Central memory CD4-positive, alpha-beta T cell (primary cell): ENCODE results near the gene BHLHE40.
"Not testable (repeated sequence)": the region's sequence is repeated elsewhere in the genome, so short reads cannot be mapped to it uniquely, and the experiment has no call there.

Experiments used
- DNase-seq: peaks from one replicate; pipeline ENCODE4 v3.0.0; 2022
- total RNA-seq, 3 experiments: gene quantifications; one replicate each; lab custom pipeline; 2026; lab: John Stamatoyannopoulos, UW

The BHLHE40 gene
- total RNA-seq = 45.7 to 138 (median 105) reads per million in 3 experiments

DNA sequence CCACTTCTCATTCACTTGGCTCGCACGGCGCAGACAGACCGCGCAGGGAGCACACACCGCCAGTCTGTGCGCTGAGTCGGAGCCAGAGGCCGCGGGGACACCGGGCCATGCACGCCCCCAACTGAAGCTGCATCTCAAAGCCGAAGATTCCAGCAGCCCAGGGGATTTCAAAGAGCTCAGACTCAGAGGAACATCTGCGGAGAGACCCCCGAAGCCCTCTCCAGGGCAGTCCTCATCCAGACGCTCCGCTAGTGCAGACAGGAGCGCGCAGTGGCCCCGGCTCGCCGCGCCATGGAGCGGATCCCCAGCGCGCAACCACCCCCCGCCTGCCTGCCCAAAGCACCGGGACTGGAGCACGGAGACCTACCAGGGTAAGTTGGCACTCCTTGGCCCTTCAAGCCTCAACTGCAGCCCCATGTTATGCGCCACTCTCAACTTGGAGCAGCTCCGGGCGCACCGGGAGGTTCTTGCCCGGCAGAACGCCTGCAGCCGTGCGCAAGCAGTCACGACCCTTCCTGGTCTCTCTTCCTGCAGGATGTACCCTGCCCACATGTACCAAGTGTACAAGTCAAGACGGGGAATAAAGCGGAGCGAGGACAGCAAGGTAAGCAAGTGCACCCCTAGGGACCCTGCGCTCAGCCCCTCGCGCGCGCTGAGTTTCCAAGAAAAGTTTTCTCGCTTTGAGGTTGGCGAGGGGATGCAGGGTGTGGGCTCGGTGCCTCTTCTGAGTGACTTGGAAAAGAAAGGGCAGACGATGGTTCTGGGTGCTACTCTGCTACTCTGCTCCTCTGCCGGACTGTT is at the start of gene BHLHE40:
Gene BHLHE40, plus strand, starts transcription at position 10 of the 801 bp plus-strand sequence. Its CDS starts 282 bp downstream, at position 292.
- DNase-seq = no peak

DNA sequence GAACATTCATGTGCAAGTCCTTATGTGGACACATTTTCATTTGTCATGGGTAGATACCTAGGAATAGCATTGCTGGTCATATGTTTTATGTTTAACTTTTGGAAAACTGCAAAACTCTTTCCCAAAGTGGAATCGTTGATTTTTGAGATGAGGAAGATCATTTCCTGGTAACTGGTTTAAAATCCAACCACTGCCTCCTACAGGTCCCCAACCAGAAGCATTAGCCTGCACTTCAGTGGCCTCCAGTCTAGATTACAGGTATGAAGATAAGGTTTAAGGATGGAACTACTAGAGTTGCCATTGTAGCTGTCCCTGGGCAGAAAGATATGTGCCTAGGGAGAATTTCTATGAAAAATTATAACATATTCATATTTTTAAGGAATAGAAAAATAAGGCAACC is 48.7 kb upstream of the BHLHE40 start:
- DNase-seq = no peak

DNA sequence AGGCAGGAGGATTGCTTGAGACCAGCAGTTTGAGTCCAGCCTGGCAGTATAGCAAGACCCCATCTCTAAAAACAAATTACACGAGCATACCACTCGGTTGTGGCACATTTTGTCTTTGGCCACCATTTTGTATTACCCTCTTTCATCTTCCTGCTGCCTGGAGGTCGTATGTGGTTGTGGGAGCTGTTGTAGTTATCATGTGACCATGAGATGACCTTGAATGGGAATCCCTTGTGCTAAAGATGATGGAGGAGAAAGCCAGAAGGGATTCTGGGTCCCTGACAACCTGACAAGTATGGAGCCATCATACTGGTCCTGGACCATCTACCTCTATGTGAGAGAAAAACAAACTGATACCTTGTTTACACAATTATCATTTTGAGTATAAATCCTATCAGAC is 45.2 kb upstream of the BHLHE40 start:
- DNase-seq = no peak

DNA sequence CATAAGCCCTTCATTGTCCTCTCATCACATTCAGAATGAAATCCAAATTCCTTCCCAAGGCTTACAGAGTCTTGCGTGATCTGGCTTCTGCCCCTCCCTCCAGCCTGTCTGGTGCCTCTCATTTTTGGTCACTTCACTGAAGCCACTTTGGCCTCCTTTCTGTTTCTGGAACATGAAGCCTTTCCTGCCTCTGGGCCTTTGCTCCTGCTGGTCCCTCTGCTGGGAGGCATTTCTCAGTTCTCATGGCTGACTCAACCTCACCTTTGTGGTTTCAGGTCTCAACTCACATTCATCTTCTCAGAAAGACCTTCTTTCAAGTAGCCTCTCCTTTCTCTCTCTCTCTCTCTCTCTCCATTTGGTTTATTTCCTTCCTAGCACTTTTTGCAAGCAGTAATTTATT is 43.9 kb upstream of the BHLHE40 start:
- DNase-seq = no peak

DNA sequence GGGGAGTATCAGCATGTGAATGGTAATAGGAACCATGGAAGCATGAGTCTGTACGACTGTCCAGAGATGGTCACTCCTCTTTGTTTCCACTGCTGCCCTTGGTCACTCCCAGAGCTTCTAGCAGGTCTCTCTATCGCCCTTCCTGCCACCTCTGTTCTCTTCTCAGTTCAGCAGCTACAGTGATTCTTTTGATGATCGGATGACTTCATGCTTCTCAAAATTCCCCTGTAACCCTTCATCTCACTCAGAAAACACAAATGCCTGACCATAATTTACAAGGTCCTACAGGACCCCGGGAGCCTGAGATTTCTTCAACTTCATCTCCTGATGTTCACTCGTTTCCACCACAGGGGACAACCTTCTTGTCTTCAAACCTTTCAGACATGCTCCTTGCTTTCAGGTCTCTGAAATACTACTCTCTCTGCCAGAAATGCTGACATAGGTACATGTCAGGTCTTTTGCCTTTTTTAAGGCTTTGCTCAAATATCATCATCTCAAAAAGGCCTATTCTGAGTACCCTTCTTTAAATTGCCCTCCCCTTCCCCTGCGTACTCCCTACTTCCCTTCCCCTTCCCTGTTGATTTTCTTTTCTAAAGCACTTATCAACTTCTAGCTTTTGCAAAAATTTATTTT is 42.1 kb upstream of the BHLHE40 start:
- DNase-seq = no peak

DNA sequence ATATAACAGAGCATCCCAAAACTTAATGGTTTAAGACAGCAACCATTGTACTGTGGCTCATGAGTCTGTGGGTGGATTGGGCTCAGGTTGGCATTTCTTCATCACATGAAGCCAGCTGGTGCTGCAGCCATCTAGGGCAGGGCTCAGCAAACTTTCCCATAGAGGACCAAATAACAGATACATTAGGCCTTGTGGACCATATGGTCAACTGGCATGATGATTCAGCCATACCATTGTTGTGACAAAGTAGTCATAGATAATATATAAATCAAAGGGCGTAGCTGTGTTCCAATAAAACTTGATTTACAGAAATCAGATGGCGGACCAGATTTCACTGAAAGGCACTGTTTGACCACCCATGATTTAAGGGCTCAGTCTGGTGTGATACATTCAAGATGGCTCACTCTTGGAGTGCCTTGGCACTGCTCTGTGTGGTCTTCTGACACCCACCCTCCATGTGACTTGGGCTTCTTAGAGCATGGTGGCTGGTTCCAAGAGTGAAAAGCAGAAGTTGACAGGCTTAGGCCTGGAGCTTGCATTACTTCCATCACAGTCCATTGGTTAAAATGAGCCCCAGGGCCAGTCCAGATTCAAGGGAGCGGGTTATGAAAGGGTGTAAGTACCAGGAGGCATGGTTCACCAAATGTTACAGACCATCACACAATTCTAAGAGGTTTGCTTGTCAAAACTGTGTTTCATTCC is 40.8 kb upstream of the BHLHE40 start:
- no peak for DNase-seq

DNA sequence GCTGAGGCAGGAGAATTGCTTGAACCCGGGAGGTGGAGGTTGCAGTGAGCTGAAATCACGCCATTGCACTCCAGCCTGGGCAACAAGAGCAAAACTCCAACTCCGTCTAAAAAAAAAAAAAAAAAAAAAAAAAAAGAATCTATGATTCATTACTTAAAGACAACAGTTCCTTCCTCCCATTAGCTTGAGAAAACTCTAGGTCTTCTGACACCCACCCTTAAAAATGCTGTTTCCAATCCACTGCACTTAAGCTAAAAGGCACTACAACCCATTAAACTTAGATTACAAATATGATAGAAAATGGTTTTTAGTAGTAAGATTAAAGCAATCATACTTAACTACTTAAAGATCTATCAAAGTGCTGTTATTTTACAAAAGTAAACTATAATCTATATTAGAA is 40.0 kb upstream of the BHLHE40 start:
- no peak for DNase-seq

DNA sequence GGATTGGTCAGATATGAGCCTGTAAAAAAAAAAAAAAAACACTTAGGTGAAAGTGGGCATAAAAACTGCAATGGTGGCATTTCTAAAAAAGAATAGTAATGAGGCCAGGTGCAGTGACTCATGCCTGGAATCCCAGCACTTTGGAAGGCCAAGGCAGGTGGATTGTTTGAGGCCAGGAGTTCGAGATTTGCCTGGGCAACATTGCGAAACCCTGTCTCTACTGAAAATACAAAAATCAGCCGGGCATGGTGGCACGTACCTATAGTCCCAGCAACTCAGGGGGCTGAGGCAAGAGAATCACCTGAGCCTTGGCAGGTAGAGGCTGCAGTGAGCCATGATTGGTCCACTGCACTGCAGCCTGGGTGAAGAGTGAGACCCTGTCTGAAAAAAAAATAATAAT is 38.3 kb upstream of the BHLHE40 start:
- DNase-seq = no peak

DNA sequence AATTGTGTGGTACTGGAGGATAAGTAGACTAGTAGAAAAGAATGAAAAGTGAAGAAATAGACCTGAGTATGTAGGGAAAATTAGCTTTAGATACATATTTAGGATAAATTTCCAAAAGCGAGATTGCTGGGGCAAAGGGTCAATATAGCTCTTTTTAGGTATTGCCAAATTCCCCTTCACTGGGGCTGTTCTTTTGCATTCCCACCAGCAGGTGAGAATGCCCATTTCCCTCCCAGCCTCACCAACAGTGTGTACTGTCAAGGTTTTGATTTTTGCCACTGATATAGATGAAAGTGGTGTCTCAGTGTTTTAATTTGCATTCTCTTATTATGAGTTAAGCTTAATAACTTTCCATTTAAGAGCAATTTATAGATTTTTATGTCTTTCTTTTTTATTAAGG is 35.7 kb upstream of the BHLHE40 start:
- DNase-seq = no peak

DNA sequence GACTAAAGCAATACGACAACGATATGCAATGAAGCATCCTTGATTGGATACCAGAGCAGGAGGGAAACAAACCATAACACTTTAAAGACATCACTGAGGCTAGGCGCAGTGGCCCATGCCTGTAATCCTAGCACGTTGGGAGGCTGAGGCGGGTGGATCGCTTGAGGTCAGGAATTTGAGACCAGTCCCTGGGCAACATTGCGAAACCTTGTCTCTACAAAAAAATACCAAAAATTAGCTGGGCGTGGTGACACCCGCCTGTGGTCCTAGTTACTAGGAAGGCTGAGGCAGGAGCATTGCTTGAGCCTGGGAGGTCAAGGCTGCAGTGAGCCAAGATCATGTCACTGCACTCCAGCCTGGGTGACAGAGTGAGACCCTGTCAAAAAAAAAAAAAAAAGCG is 33.9 kb upstream of the BHLHE40 start:
- DNase-seq = no peak

DNA sequence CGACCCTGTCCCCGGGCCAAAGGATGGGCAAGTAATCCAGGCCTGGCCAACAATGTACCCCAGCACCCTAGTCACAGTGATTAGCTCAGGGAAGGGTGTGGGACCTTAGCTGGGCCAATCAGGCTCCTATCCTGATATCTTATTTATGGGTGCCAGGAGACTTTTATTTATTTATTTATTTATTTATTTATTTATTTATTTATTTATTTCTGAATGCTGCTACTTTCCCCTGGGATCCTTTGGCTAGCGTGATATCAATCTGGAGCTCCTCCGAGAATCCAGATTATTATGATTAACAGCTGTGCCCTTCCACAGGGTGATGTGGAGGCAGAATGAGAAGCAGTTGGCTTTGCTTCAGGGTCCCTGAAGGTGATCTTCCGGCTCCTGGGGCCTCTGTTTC is 32.2 kb upstream of the BHLHE40 start:
- DNase-seq = no peak

DNA sequence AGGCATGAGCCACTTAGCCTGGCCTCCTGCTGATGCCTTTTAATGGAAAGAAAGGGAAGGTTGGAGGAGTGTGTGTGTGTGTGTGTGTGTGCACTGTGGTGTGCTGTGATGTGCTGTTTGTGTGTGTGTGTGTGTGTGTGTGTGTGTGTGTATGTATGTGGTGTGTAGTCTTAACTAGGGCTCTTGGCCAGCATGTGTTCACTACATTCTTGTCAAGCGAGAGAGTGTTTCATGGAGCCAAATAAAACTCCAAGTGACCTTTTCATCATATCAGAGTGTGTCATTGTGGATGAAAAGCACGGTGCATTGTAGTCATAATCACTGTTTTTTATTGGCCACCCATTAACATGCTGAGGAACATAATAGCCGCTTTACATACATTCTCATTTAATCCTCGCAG is 30.8 kb upstream of the BHLHE40 start:
- no peak for DNase-seq

DNA sequence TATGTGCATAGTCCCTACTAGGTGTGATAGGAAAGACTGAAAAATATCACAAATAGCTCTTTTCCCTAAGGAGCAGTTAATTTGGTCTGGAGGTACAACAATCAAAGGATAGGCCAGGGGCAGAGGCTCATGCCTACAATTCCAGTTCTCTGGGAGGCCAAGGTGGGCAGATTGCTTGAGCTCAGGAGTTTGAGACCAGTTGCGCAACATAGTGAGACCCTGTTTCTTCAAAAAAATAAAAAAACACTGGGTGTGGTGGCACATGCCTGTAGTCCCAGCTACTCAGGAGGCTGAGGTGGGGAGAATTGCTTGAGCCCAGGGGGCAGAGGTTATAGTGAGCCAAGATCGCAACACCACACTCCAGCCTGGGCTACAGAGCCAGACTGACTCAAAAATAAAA is 30.2 kb upstream of the BHLHE40 start:
- no peak for DNase-seq

DNA sequence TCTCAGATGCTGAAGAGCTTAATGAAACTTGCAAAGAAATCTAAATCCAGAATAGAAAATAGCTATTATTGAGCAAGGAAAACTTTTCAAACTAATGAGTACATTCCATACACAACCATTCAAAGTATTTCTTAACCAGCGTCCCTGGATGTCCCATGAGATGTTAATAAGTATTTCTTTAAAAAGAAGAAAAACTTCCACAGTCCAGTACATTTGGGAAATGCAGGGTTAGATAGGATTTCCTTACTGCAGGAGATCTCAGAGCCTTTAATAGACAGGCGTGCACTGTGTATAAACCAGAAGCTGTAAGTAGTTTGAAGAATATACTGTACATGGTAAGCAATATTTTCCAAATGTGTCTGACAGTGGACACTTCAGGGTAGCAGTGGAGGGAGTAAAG is 29.6 kb upstream of the BHLHE40 start:
- no peak for DNase-seq

DNA sequence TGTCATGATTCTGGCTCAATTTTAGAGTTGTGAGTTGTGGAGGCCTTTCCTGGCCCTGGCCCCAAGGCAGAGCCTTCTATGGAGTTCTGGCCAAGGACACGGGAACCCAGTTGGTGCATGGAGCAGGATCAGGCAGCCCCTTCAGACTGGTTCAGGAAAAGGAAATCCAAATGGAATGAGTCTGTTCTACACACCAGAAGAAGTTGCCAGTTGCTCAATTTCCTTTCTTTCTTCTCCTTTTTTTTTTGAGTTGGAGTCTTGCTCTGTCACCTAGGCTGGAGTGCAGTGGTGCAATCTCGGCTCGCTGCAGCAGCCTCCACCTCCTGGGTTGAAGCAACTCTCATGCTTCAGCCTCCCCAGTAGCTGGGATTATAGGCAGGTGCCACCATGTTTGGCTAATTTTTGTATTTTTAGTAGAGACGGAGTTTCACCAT is 28.9 kb upstream of the BHLHE40 start:
- DNase-seq = no peak

DNA sequence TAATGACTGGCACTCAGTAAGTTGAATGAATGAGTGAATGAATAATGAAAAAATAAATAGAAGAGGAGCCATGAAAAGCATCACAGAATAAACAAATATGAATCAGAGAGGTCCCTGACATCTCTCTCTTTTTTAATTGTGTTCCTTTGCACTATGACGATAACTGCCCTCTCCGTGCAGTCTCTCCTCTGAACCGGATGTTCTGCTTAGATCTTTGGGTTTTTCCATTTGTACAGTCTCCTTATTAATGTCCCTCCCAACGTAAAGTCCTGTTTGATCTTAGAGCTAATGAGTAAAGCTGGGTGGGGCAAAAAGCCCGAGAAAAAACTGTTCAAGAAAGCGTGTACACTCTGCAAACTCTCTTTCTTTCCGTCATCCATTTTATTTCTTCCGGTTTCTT is 28.3 kb upstream of the BHLHE40 start:
- no peak for DNase-seq

DNA sequence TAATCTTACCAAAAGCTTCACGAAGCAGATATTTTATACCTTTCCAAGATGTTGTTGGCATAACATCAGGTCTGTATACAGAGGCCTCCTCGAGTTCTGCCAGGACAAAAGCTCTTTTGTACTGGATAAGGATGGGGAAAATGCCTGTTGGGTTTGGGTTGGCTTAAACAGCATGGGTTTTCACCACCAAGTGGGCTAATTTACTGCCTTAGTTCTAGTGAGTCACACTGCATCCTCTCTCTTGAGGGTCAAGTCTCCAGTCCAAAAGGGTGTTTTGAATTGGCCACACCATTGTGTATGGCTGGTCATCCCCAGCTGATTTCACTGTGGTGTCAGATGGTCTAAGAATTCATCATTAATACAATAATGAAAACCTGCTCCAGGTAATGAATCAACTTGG is 26.1 kb upstream of the BHLHE40 start:
- DNase-seq = no peak

DNA sequence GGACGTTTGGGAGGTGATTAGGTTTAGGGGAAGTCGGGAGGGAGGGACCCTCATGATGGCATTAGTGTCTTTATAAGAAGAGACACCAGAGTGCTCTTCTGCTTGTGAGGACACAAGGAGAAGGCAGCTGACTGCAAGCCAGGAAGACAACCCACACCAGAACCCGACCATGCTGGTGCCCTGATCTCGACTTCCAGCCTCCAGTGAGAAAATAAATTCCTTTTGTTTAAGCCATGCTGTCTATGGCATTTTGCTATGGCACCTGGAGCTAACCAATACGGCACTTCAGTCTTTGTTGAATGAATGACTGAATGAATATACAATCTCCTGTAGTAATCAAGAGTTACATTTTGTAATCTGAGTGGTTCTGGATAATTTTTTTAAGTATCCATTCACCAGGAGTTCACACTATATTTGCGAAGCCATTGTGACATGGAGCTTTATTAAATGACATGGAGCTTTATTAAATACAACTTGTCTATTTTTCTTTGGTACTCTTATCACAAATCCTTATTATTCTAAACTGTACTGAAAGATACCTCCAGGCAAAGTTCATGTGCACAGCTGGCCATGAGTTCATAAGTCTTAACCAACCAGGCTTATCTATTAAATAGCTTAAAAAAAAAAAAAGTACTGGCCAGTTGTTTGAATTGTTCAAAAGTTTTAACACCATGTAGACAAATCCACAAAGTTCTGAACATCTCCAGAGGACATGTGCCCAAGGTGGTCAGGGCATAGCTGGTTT is 24.8 kb upstream of the BHLHE40 start:
- DNase-seq = no peak

DNA sequence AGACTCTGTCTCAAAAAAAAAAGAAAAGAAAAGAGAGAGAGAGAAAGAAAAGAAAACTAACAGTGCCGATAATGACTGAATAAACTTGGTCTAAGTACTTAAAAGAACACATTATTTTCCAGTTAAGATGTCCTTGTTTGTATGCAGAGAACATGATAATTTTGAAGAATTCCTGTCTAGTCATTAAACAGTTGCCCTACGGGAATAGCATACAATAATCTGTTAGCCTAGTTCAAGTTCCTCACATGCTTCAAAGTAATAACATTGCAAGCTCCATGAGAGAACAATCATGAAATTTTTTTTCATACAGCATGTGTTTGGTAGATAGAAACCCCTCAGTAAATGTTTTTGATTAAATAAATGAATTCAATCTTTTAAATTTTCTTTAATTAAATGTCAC is 23.1 kb upstream of the BHLHE40 start:
- no peak for DNase-seq

DNA sequence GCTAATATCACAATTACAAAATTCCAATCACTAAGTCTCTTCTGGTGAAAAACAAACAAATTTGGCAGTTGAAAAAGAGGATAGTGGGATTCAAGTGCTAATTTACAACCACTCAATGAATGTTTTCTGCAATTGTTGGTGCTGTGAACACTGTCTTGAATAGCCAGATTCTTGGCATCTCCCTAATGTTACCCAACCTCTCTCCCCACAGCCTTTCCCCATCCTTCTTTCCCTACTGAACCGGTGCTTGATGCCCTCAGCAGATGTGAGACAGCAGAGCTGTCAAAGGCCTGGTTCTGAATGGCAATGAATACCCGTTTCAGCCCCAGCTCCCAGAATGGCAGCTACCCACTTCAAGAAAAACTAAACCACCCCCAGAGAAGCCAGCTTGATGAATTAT is 22.5 kb upstream of the BHLHE40 start:
- DNase-seq = no peak

DNA sequence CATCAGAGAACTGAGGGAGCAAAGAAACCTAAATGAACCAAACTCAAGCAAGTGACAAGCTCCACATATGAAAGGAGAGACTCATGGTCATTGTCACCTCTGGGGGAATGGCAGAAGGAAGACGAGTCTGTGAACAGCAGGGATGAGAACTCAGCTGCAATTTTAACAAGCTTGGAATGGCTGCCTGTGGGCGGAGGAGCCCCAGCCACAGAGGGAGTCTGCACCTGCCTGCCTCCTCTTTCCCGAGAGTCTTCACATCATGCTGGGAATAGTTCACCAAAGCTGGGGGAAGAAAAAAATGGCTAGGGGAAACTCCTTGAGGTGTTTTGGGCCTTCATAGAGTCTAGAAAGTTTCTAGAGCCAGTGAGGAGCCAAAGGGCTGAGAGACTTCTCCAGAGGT is 21.3 kb upstream of the BHLHE40 start:
- DNase-seq = no peak

DNA sequence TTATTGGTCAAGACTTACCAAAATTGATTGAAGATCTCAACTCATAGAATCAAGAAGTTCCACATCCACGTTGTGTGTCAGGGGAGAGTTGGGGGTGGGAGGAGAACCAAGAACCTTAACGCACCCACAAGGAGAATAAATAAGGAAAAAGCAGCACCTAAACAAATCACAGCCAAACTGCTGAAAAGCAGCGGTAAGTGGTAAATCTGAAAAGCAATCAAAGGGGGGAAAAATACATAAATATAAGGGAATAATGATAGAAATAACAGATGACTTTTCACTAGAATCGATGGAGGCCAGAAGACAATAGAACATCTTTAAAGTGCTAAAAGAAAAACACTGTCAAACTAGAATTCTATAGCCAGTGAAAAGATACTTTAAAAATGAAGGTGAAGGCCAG is 20.1 kb upstream of the BHLHE40 start:
- no peak for DNase-seq

DNA sequence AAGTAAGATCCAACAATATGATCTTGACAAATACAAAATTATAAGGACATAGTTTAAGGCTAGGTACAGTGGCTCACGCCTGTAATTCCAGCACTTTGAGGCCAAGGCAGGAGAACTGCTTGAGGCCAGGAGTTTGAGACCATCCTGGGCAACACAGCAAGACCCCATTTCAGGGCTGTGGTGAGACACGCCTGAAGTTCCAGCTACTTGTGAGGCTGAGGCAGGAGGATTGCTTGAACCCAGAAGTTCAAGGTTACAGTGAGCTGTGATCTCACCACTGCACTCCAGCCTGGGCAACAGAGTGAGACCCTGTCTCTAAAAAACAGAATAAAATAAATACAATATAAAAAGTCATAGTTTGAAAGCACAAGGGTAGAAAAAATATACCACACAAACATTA is 17.4 kb upstream of the BHLHE40 start:
- not testable (repeated sequence) for DNase-seq
